NCI-H1694 treated with DMSO at 0.1 percent for 48 hours (cell line): ENCODE data around the gene SNX21.
A peak's percentile ranks its signal among the peaks of the same experiment; 100 is the strongest.
"Not testable (repeated sequence)": the region's sequence is repeated elsewhere in the genome, so short reads cannot be mapped to it uniquely, and the experiment has no call there.

ENCODE experiments used
- DNase-seq: peaks from one replicate; lab custom pipeline; 2025; lab: John Stamatoyannopoulos, UW

SNX21 gene

GRCh38 chr20:45833030-45833882 lies at the start of gene SNX21:
TSS of gene SNX21 (plus strand) at chr20:45833799. CDS start at chr20:45833920, 121 bp downstream.
- DNase-seq: no peak

GRCh38 chr20:45788351-45788750 lies 45.2 kb upstream of the SNX21 start:
- DNase-seq: no peak

GRCh38 chr20:45792317-45793118 lies 41.1 kb upstream of the SNX21 start:
- no peak for DNase-seq

- no peak for DNase-seq
Observed at GRCh38 chr20:45796337-45797065, 37.1 kb upstream of the SNX21 start.

- DNase-seq: not testable (repeated sequence)
Observed at GRCh38 chr20:45797510-45797909, 36.1 kb upstream of the SNX21 start.

- not testable (repeated sequence) for DNase-seq
Observed at GRCh38 chr20:45797955-45798354, 35.6 kb upstream of the SNX21 start.

- DNase-seq: peak; percentile 57
Observed at GRCh38 chr20:45798935-45799642, 34.5 kb upstream of the SNX21 start.

GRCh38 chr20:45801851-45802250 lies 31.7 kb upstream of the SNX21 start:
- no peak for DNase-seq

- no peak for DNase-seq
Observed at GRCh38 chr20:45810191-45810970, 23.2 kb upstream of the SNX21 start.

- peak; percentile 97 for DNase-seq
Observed at GRCh38 chr20:45812157-45813005, 21.2 kb upstream of the SNX21 start, which contains the start of gene UBE2C. TSS of gene UBE2C (plus strand) at chr20:45812644. CDS start at chr20:45812696, 52 bp downstream.

GRCh38 chr20:45813006-45813340 lies 20.6 kb upstream of the SNX21 start:
- no peak for DNase-seq

GRCh38 chr20:45813489-45813888 lies 20.1 kb upstream of the SNX21 start:
- DNase-seq: no peak

GRCh38 chr20:45814314-45814713 lies 19.3 kb upstream of the SNX21 start:
- no peak for DNase-seq

- DNase-seq: no peak
Observed at GRCh38 chr20:45816951-45817350, 16.6 kb upstream of the SNX21 start.

- no peak for DNase-seq
Observed at GRCh38 chr20:45817376-45818194, 16.0 kb upstream of the SNX21 start.

GRCh38 chr20:45818239-45818638 lies 15.4 kb upstream of the SNX21 start:
- no peak for DNase-seq

- no peak for DNase-seq
Observed at GRCh38 chr20:45819466-45819865, 14.1 kb upstream of the SNX21 start.

- DNase-seq: no peak
Observed at GRCh38 chr20:45821947-45822346, 11.7 kb upstream of the SNX21 start.

- peak; percentile 54 for DNase-seq
Observed at GRCh38 chr20:45822857-45823256, 10.7 kb upstream of the SNX21 start.
